GM12892 (cell line): ENCODE data around the gene ATP11C.

Experiments used
- POLR2A ChIP-seq: IDR thresholded peaks from 2 replicates; pipeline ENCODE4 v1.6.1; 2011; ENCODE audit warnings: low read depth, low read length, control low read depth
- TAF1 ChIP-seq: IDR thresholded peaks from 2 replicates; pipeline ENCODE4 v1.6.1; 2011; ENCODE audit warnings: low read depth, mild to moderate bottlenecking, control low read depth, low read length, borderline replicate concordance

GRCh38 chrX:139875841-139876240 lies 57.0 kb downstream of the ATP11C start:
- no peak for TF ChIP-seq TAF1
- no peak for TF ChIP-seq POLR2A
